ENCODE measurements around the gene KRT13.

DNA sequence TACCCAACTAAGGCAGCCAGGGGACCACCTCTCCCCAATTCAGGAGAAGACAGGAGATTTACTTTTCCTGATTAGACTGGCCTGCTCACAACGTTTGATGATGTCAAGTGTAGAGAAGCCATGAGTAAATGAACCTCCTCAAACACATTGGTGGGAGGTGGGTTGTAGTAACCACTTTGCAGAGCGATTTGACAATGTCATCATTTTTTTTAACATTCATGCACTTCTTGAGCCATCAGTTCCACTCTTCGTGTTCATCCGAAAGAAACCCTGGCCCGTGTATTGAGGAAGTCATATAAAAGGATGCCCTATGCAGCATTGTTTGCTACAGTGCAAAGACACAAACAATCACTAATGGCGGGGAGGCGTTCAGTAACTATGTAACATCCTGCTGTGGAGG is 28.2 kb upstream of the KRT13 start:
- TF ChIP-seq, protein P1, sequence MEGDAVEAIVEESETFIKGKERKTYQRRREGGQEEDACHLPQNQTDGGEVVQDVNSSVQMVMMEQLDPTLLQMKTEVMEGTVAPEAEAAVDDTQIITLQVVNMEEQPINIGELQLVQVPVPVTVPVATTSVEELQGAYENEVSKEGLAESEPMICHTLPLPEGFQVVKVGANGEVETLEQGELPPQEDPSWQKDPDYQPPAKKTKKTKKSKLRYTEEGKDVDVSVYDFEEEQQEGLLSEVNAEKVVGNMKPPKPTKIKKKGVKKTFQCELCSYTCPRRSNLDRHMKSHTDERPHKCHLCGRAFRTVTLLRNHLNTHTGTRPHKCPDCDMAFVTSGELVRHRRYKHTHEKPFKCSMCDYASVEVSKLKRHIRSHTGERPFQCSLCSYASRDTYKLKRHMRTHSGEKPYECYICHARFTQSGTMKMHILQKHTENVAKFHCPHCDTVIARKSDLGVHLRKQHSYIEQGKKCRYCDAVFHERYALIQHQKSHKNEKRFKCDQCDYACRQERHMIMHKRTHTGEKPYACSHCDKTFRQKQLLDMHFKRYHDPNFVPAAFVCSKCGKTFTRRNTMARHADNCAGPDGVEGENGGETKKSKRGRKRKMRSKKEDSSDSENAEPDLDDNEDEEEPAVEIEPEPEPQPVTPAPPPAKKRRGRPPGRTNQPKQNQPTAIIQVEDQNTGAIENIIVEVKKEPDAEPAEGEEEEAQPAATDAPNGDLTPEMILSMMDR (IDR thresholded peaks at IDR 0.05; ENCODE audit: low read length) = no peak
- no peak for TF ChIP-seq EZH2 (IDR thresholded peaks at IDR 0.05; ENCODE audit: borderline replicate concordance, low read length)

Measured in OCI-LY1 (cell line).